Liver (tissue), 9 donors: ENCODE results near the gene N4BP3. TPM values are rescaled to one million over a fixed set of nuclear protein-coding genes. Genes with fewer than 3 reads are reported as not detected.

ENCODE experiments used
- DNase-seq: peaks from one replicate; pipeline ENCODE4 v3.0.0-alpha.2; 2017; ENCODE audit warnings: low spot score
- H3K27ac ChIP-seq, 2 donors: one replicate each; pipeline ENCODE4 v1.7.0; 2013; ENCODE audit warnings: inconsistent platforms in 2 of 2, low read length in 2 of 2, control low read depth in 1 of 2, low read depth in 1 of 2, mild to moderate bottlenecking in 1 of 2
- H3K27me3 ChIP-seq, 4 donors: one replicate each; pipeline versions ENCODE4 v1.6.1 to v1.7.0; 2013; ENCODE audit warnings: low read length in 3 of 4, inconsistent platforms in 1 of 4, mild to moderate bottlenecking in 1 of 4, moderate library complexity in 1 of 4; ENCODE audit not compliant: control insufficient read depth in 4 of 4, insufficient read depth in 4 of 4
- H3K36me3 ChIP-seq, 4 donors: one replicate each; pipeline versions ENCODE4 v1.6.1 to v1.7.0; 2013; ENCODE audit warnings: low read length in 3 of 4, mild to moderate bottlenecking in 3 of 4, low read depth in 1 of 4, moderate library complexity in 1 of 4; ENCODE audit not compliant: control insufficient read depth in 4 of 4, insufficient read depth in 3 of 4
- H3K4me1 ChIP-seq, 4 donors: one replicate each; pipeline versions ENCODE4 v1.6.1 to v1.7.0; 2013; ENCODE audit warnings: low read length in 3 of 4, mild to moderate bottlenecking in 3 of 4, moderate library complexity in 1 of 4; ENCODE audit not compliant: control insufficient read depth in 4 of 4, insufficient read depth in 4 of 4
- H3K4me3 ChIP-seq, 3 donors: one replicate each; pipeline versions ENCODE4 v1.6.1 to v1.7.0; 2013; ENCODE audit warnings: low read length in 3 of 3, control low read depth in 1 of 3, low read depth in 1 of 3, mild to moderate bottlenecking in 1 of 3
- H3K9ac ChIP-seq, 2 donors: one replicate each; pipeline ENCODE4 v1.7.0; 2013; ENCODE audit warnings: low read length in 2 of 2, mild to moderate bottlenecking in 2 of 2, moderate library complexity in 2 of 2, control low read depth in 1 of 2, low read depth in 1 of 2
- H3K9me3 ChIP-seq, 4 donors: one replicate each; pipeline versions ENCODE4 v1.6.1 to v1.7.0; 2013; ENCODE audit warnings: low read length in 3 of 4; ENCODE audit not compliant: control insufficient read depth in 4 of 4
- ATF3 ChIP-seq: IDR thresholded peaks from 2 replicates; pipeline ENCODE4 v1.6.1; 2016; ENCODE audit warnings: antibody characterized with exemption
- CTCF ChIP-seq: fragments of 150-350 bp; IDR thresholded peaks from 2 replicates; pipeline ENCODE4 v1.5.1; 2017; ENCODE audit warnings: improper control_type of control experiment, low read depth, low read length; ENCODE audit not compliant: missing input control
- EGR1 ChIP-seq, 2 donors: IDR thresholded peaks; 2 replicates each; pipeline ENCODE4 v1.6.1; 2016 to 2018; ENCODE audit warnings: antibody characterized with exemption in 2 of 2, low read depth in 2 of 2
- FOXA1 ChIP-seq: IDR thresholded peaks from 2 replicates; pipeline ENCODE4 v1.6.1; 2016; ENCODE audit warnings: antibody characterized with exemption
- FOXA2 ChIP-seq: IDR thresholded peaks from 2 replicates; pipeline ENCODE4 v1.6.1; 2016; ENCODE audit warnings: antibody characterized with exemption
- GABPA ChIP-seq, 2 donors: IDR thresholded peaks in 1 of 2; conservative IDR thresholded peaks in 1 of 2; 2 replicates each; pipeline ENCODE4 v1.6.1; 2016; ENCODE audit warnings: antibody characterized with exemption in 2 of 2, mild to moderate bottlenecking in 1 of 2, moderate library complexity in 1 of 2
- HNF4A ChIP-seq, 2 donors: conservative IDR thresholded peaks; 2 replicates each; pipeline ENCODE4 v1.6.1; 2016; ENCODE audit warnings: antibody characterized with exemption in 2 of 2, mild to moderate bottlenecking in 2 of 2
- JUND ChIP-seq, 2 donors: IDR thresholded peaks; 2 replicates each; pipeline ENCODE4 v1.6.1; 2016; ENCODE audit warnings: antibody characterized with exemption in 2 of 2
- NR2F2 ChIP-seq: IDR thresholded peaks from 2 replicates; pipeline ENCODE4 v1.6.1; 2016; ENCODE audit warnings: antibody characterized with exemption
- RAD21 ChIP-seq, 2 donors: IDR thresholded peaks; 2 replicates each; pipeline ENCODE4 v1.6.1; 2016; ENCODE audit warnings: antibody characterized with exemption in 2 of 2, mild to moderate bottlenecking in 2 of 2
- REST ChIP-seq: IDR thresholded peaks from 2 replicates; pipeline ENCODE4 v1.6.1; 2016; ENCODE audit warnings: antibody characterized with exemption, mild to moderate bottlenecking
- RXRA ChIP-seq, 2 donors: IDR thresholded peaks; 2 replicates each; pipeline ENCODE4 v1.6.1; 2017 to 2018; ENCODE audit warnings: antibody characterized with exemption in 2 of 2, mild to moderate bottlenecking in 1 of 2
- SP1 ChIP-seq: IDR thresholded peaks from 2 replicates; pipeline ENCODE4 v1.6.1; 2018; ENCODE audit warnings: antibody characterized with exemption, mild to moderate bottlenecking
- TAF1 ChIP-seq: conservative IDR thresholded peaks from 2 replicates; pipeline ENCODE4 v1.6.1; 2016; ENCODE audit warnings: antibody characterized with exemption, mild to moderate bottlenecking
- YY1 ChIP-seq: IDR thresholded peaks from 2 replicates; pipeline ENCODE4 v1.6.1; 2016; ENCODE audit warnings: antibody characterized with exemption, mild to moderate bottlenecking
- WGBS: extraction: QIAGEN DNeasy Blood & Tissue Kit; methylation state at CpG from one replicate; pipeline ENCODE4 v1.1.7; 2013; 5-methylcytosine and 5-hydroxymethylcytosine counted together
- polyA plus RNA-seq, 2 donors: library from polyadenylated mRNA; stranded (reverse) in 1 of 2; unstranded in 1 of 2; fragments of 200-250 nt in 1 of 2; fragments of >200 nt in 1 of 2; fragmentation: Nextera tagmentation in 1 of 2; extraction: Ambion mirVana in 1 of 2; gene quantifications; one replicate each; pipeline versions ENCODE4 v1.2.1 to v1.2.3, GENCODE V29; 2013 to 2015
- total RNA-seq, 2 donors: library from RNA; depleted of rRNA; stranded (reverse); fragments of >200 nt; gene quantifications; one replicate each; pipeline ENCODE4 v1.2.3, GENCODE V29; 2014
- donor health status: healthy.
- donor health status: healthy.
- donor health status: healthy.
- donor health status: healthy.
- donor health status: healthy.

The N4BP3 gene
- total and polyA plus RNA-seq, 4 donors, result 0.06 to 0.28 (median 0.08) TPM; not detected in 1

- TF ChIP-seq REST, result no peak
Measured at GRCh38 chr5:178112545-178112944, 787 bp upstream of the N4BP3 start (continued).

- Histone ChIP-seq H3K4me3 (peak overlapping the region in 1 of 3 donors; percentile 37), H3K36me3 (no peaks in the 10 kb centered on the region), H3K9ac (no peak overlapping the region), H3K27ac (no peak overlapping the region), H3K4me1 (peaks cover 5 to 15% (median 9%) of the 10 kb centered on the region in 4 donors), H3K9me3 (no peaks in the 10 kb centered on the region), H3K27me3 (peaks cover 0 to 10% (median under 1%) of the 10 kb centered on the region in 4 donors)
- DNase-seq, result no peak
- TF ChIP-seq JUND (IDR thresholded peaks at IDR 0.05) (no peak), GABPA (IDR thresholded peaks at IDR 0.05 in 1 of 2, conservative IDR thresholded peaks at IDR 0.05 in 1 of 2) (no peak), ATF3 (no peak), RXRA (IDR thresholded peaks at IDR 0.05) (no peak), EGR1 (IDR thresholded peaks at IDR 0.05; ENCODE audit: low read depth in 2 of 2) (no peak), REST (no peak), FOXA2 (no peak), TAF1 (no peak), FOXA1 (no peak), HNF4A (conservative IDR thresholded peaks at IDR 0.05) (no peak), NR2F2 (no peak)
- under 1% methylated on average over 41 of the region's 41 CpGs for WGBS
Measured at GRCh38 chr5:178113841-178114324, 551 bp downstream of the N4BP3 start.

GRCh38 chr5:178114325-178115135 lies 1.2 kb downstream of the N4BP3 start:
- Histone ChIP-seq H3K4me1 (peaks cover 5 to 15% (median 9%) of the 10 kb centered on the region in 4 donors), H3K9me3 (no peaks in the 10 kb centered on the region), H3K36me3 (no peaks in the 10 kb centered on the region), H3K27me3 (peaks cover 0 to 10% (median under 1%) of the 10 kb centered on the region in 4 donors), H3K4me3 (no peak overlapping the region), H3K9ac (no peak overlapping the region), H3K27ac (no peak overlapping the region)
- DNase-seq, result no peak
- TF ChIP-seq YY1 (no peak), HNF4A (conservative IDR thresholded peaks at IDR 0.05) (no peak), RXRA (IDR thresholded peaks at IDR 0.05) (no peak), JUND (IDR thresholded peaks at IDR 0.05) (no peak), FOXA1 (no peak), CTCF (no peak), RAD21 (IDR thresholded peaks at IDR 0.05) (no peak), ATF3 (no peak), SP1 (no peak), EGR1 (IDR thresholded peaks at IDR 0.05; ENCODE audit: low read depth in 2 of 2) (no peak)
- 15% methylated on average over 28 of the region's 28 CpGs for WGBS
